Epithelial cell of esophagus (primary cell): ENCODE data around the gene OR10A5.
"Not testable (repeated sequence)": the region's sequence is repeated elsewhere in the genome, so short reads cannot be mapped to it uniquely, and the experiment has no call there.

Experiments used
- DNase-seq: peaks from one replicate; pipeline ENCODE4 v3.0.0; 2010; ENCODE audit warnings: low read depth
- H3K4me3 ChIP-seq: 2 replicates; pipeline ENCODE4 v1.5.1; 2011; ENCODE audit warnings: mild to moderate bottlenecking, low read length, control low read depth
- CTCF ChIP-seq: IDR thresholded peaks from 2 replicates; pipeline ENCODE4 v1.5.1; 2011; ENCODE audit warnings: low read depth, mild to moderate bottlenecking, low read length, control low read depth, inconsistent platforms; ENCODE audit not compliant: insufficient read depth; ENCODE audit errors: missing control alignments

OR10A5 gene

GRCh38 chr11:6845383-6845782, at the start of gene OR10A5:
Gene OR10A5, plus strand, starts transcription at chr11:6845683. Its CDS starts 0 bp downstream, at chr11:6845683.
- DNase-seq, result no peak
- TF ChIP-seq CTCF, result no peak
- H3K4me3 ChIP-seq, result no peak within 1 kb of the TSS

GRCh38 chr11:6799402-6799801, 46.1 kb upstream of the OR10A5 start, which contains the start of gene OR6A2:
Gene OR6A2, minus strand, starts transcription at chr11:6799689. Its CDS starts 3,981 bp downstream, at chr11:6795708.
- no peak for TF ChIP-seq CTCF
- H3K4me3 ChIP-seq, result no peak within 1 kb of the TSS
- DNase-seq, result peak; percentile 50

- not testable (repeated sequence) for H3K4me3 ChIP-seq, DNase-seq
Measured at GRCh38 chr11:6801075-6801474, 44.4 kb upstream of the OR10A5 start.

- no peak overlapping the region for H3K4me3 ChIP-seq
- peak; percentile 98 for TF ChIP-seq CTCF
- peak; percentile 61 for DNase-seq
Measured at GRCh38 chr11:6812390-6813005, 33.0 kb upstream of the OR10A5 start.

GRCh38 chr11:6813656-6814055, 31.8 kb upstream of the OR10A5 start:
- H3K4me3 ChIP-seq, result no peak overlapping the region
- no peak for TF ChIP-seq CTCF
- no peak for DNase-seq

- no peak overlapping the region for H3K4me3 ChIP-seq
- DNase-seq, result no peak
- no peak for TF ChIP-seq CTCF
Measured at GRCh38 chr11:6817694-6818093, 27.8 kb upstream of the OR10A5 start.

- H3K4me3 ChIP-seq, result no peak overlapping the region
- no peak for DNase-seq
- TF ChIP-seq CTCF, result no peak
Measured at GRCh38 chr11:6818967-6819366, 26.5 kb upstream of the OR10A5 start.
